Psoas muscle (tissue), 8 donors: ENCODE measurements around the gene ASB1. TPM values are rescaled to one million over a fixed set of nuclear protein-coding genes. Genes with fewer than 3 reads are reported as not detected.

Source experiments
- ATAC-seq, 4 donors: fragments of 200-7000 bp; cut with Tn5 transposase; one replicate each; pipeline ENCODE4 v1.9.1; 2020; ENCODE audit warnings: moderate library complexity in 3 of 4, mild to moderate bottlenecking in 2 of 4
- DNase-seq, 2 donors: peaks; one replicate each; pipeline ENCODE4 v3.0.0-alpha.2; 2020
- H3K27ac ChIP-seq: fragments of 200-600 bp; one replicate; pipeline ENCODE4 v1.8.0; 2022
- H3K27me3 ChIP-seq, 3 donors: fragments of 200-600 bp in 1 of 3; one replicate each; pipeline versions ENCODE4 v1.6.1 to v1.8.0; 2013 to 2022; ENCODE audit warnings: low read length in 2 of 3, mild to moderate bottlenecking in 2 of 3, moderate library complexity in 1 of 3; ENCODE audit not compliant: insufficient read depth in 3 of 3
- H3K36me3 ChIP-seq, 2 donors: fragments of 200-600 bp in 1 of 2; one replicate each; pipeline versions ENCODE4 v1.6.1 to v1.8.0; 2013 to 2022; ENCODE audit warnings: low read depth in 1 of 2, mild to moderate bottlenecking in 1 of 2, moderate library complexity in 1 of 2; ENCODE audit not compliant: insufficient read depth in 1 of 2
- H3K4me1 ChIP-seq: fragments of 200-600 bp; one replicate; pipeline ENCODE4 v1.8.0; 2022
- H3K4me3 ChIP-seq: fragments of 200-600 bp; one replicate; pipeline ENCODE4 v1.8.0; 2022; ENCODE audit warnings: mild to moderate bottlenecking
- H3K9me3 ChIP-seq: fragments of 200-600 bp; one replicate; pipeline ENCODE4 v1.8.0; 2022
- CTCF ChIP-seq: fragments of 200-600 bp; IDR thresholded peaks from one replicate; pipeline ENCODE4 v1.8.0; 2022; ENCODE audit warnings: antibody characterized with exemption
- WGBS, 3 donors: extraction: QIAGEN DNeasy Blood & Tissue Kit; methylation state at CpG; one replicate each; pipeline versions ENCODE4 v1.1.6 to v1.1.7; 2013; 5-methylcytosine and 5-hydroxymethylcytosine counted together
- intact Hi-C, 2 donors: fragments of 100-400 bp; cut with DNase I; formaldehyde crosslinking; loops; one replicate each; pipeline versions ENCODE4 v1.11.0 to v1.14.2; 2022
- polyA plus RNA-seq, 3 donors: library from polyadenylated mRNA; stranded (reverse); fragments of 200-250 nt; gene quantifications; one replicate each; pipeline ENCODE4 v1.2.3, GENCODE V29; 2013
- total RNA-seq, 4 donors: library from RNA; stranded (reverse); fragmentation: NEBNext Ultra II Directional in 2 of 4; extraction: Animal tissue kit (Norgen Biotek cat#: 25700) in 2 of 4; gene quantifications; one replicate each; pipeline versions ENCODE4 v1.2.1 to v1.2.4, GENCODE V29; 2021 to 2023
- donor health status: healthy with polysubstance abuse.
- donor health status: DM: no; HTN: no; CAD: no; lungs with moderate emphysema.
- donor health status: Bipolar disorder and iron deficiency.
- donor health status: healthy.
- donor health status: DM: yes; HTN: yes; CAD: no.
- donor health status: DM: no; HTN: no; CAD: no.
- donor health status: DM: no; HTN: no; CAD: no.
- donor health status: DM: yes; HTN: yes; CAD: no.

Gene ASB1
- total and polyA plus RNA-seq, 7 donors, result 21.3 to 48.0 (median 42.7) TPM

DNA sequence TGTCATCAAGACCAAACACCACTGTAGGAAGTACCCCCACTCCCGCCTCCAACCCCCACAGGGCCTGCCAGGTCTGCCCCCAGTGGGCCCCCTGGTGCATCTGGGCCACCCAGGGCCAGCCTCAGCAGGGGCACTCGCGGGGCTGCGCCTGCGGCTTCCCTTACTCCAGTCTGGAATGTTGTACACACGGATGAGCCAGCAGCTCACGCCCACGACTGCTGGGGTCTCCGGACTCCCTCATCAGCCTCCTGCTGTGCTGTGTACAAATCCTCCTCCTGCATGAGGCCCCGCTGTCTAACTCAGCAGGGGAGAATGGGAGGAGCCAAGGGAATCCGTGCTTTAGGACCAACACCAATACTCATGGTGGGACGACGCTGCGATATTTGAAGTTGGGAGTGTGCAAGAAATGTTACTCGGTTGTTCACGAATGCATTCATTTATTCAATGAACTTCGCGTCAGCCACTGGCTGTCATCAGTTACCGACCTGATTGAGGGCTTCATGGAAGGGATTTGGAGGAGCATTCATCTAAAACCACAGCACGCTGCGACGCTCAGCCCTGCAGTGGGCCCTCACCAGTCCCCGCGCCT, 654 bp upstream of the ASB1 start:
- TF ChIP-seq CTCF, result no peak
- Histone ChIP-seq H3K4me3 (peak overlapping the region; percentile 98), H3K9me3 (peaks cover 4% of the 10 kb centered on the region), H3K4me1 (peaks cover 22% of the 10 kb centered on the region), H3K36me3 (no peaks in the 10 kb centered on the region), H3K27me3 (no peaks in the 10 kb centered on the region), H3K27ac (peak overlapping the region; percentile 98)
- intact Hi-C loops, result no loop called here
- peak; percentile 11 to 27 (median 20) for ATAC-seq
- WGBS, 3 donors, result 1 to 6% (median 5%) methylated on average over 23 to 24 of the region's 24 CpGs
- no peak for DNase-seq

- H3K4me1 ChIP-seq, result peaks cover 18% of the 10 kb centered on the region
- peak; percentile 40 to 69 for DNase-seq
- intact Hi-C loops, result no loop called here
- 6 to 10% (median 9%) methylated on average over 20 of the region's 20 CpGs for WGBS, 3 donors
- no peak for TF ChIP-seq CTCF
- peaks cover 4% of the 10 kb centered on the region for H3K9me3 ChIP-seq
- peak overlapping the region; percentile 98 for H3K27ac ChIP-seq
- no peaks in the 10 kb centered on the region for H3K27me3 ChIP-seq
- peak in 3 of 4 donors; percentile 29 to 42 (median 34) for ATAC-seq
- H3K4me3 ChIP-seq, result peak overlapping the region; percentile 98
- H3K36me3 ChIP-seq, result no peaks in the 10 kb centered on the region
These were observed 872 bp downstream of the ASB1 start for GRCh38 chr2:238427435-238428162.

GRCh38 chr2:238428866-238429265, 2.1 kb downstream of the ASB1 start:
- 94 to 96% (median 95%) methylated on average over 8 of the region's 8 CpGs for WGBS, 3 donors
- ATAC-seq (no peak), DNase-seq (no peak)
- H3K27ac ChIP-seq, result no peak overlapping the region
- H3K4me3 ChIP-seq, result no peak overlapping the region
- H3K9me3 ChIP-seq, result peaks cover 4% of the 10 kb centered on the region
- no peaks in the 10 kb centered on the region for H3K27me3 ChIP-seq
- peaks cover 18% of the 10 kb centered on the region for H3K4me1 ChIP-seq
- intact Hi-C loops, result no loop called here
- H3K36me3 ChIP-seq, result peaks cover 0 to 8% of the 10 kb centered on the region in 2 donors
- TF ChIP-seq CTCF, result no peak

GRCh38 chr2:238430781-238431180, 4.1 kb downstream of the ASB1 start:
- Histone ChIP-seq H3K9me3 (peaks cover 4% of the 10 kb centered on the region), H3K36me3 (peaks cover 0 to 26% of the 10 kb centered on the region in 2 donors), H3K27me3 (no peaks in the 10 kb centered on the region), H3K4me1 (peaks cover 16% of the 10 kb centered on the region), H3K4me3 (no peak overlapping the region), H3K27ac (no peak overlapping the region)
- DNase-seq, result no peak
- 93 to 98% (median 96%) methylated on average over 6 of the region's 6 CpGs for WGBS, 3 donors
- intact Hi-C loops, result no loop called here
- no peak for ATAC-seq
- TF ChIP-seq CTCF, result no peak
